ENCODE data around the gene GAREM2. TPM values are rescaled to one million over a fixed set of nuclear protein-coding genes. Genes with fewer than 3 reads are reported as not detected.

GAREM2 gene
- total and polyA plus RNA-seq, 10 donors = 0.62 to 6.3 (median 1.9) TPM

- 85 to 100% (median 89%) methylated on average over 1 of the region's 1 CpG for WGBS, 5 donors
- Histone ChIP-seq H3K4me1 (no peaks in the 10 kb centered on the region), H3K4me3 (no peak overlapping the region), H3K36me3 (peaks cover 6 to 100% (median 84%) of the 10 kb centered on the region in 6 donors), H3K27me3 (replicated peaks in 1 of 7) (no peaks in the 10 kb centered on the region), H3K9me3 (peaks cover 0 to 7% (median 0%) of the 10 kb centered on the region in 8 donors), H3K27ac (no peak overlapping the region)
- DNase-seq = no peak
- TF ChIP-seq POLR2AphosphoS5 (IDR thresholded peaks at IDR 0.05) = no peak
- no peak for TF ChIP-seq POLR2A (IDR thresholded peaks at IDR 0.05)
- TF ChIP-seq CTCF (IDR thresholded peaks at IDR 0.05 in 8 of 11, conservative IDR thresholded peaks at IDR 0.05 in 3 of 11) = no peak
- intact Hi-C loops (cut with DNase I; ENCODE audit: low total_unique reads) = no loop called here
Measured at GRCh38 chr2:26202981-26203490, 30.1 kb downstream of the GAREM2 start.

GRCh38 chr2:26203906-26204305, 31.0 kb downstream of the GAREM2 start:
- DNase-seq = no peak
- Histone ChIP-seq H3K27ac (no peak overlapping the region), H3K4me3 (no peak overlapping the region), H3K9me3 (no peaks in the 10 kb centered on the region), H3K27me3 (replicated peaks in 1 of 7) (no peaks in the 10 kb centered on the region), H3K36me3 (peaks cover 12 to 100% (median 84%) of the 10 kb centered on the region in 6 donors), H3K4me1 (no peaks in the 10 kb centered on the region)
- intact Hi-C loops (cut with DNase I; ENCODE audit: low total_unique reads) = no loop called here
- no peak for TF ChIP-seq POLR2AphosphoS5 (IDR thresholded peaks at IDR 0.05)
- TF ChIP-seq POLR2A (IDR thresholded peaks at IDR 0.05) = no peak
- no peak for TF ChIP-seq CTCF (IDR thresholded peaks at IDR 0.05 in 8 of 11, conservative IDR thresholded peaks at IDR 0.05 in 3 of 11)
- WGBS, 5 donors = 91 to 98% (median 95%) methylated on average over 7 of the region's 7 CpGs

GRCh38 chr2:26212011-26212410, 39.1 kb downstream of the GAREM2 start:
- DNase-seq = no peak
- no peak for TF ChIP-seq POLR2A (IDR thresholded peaks at IDR 0.05)
- no peak for TF ChIP-seq CTCF (IDR thresholded peaks at IDR 0.05 in 8 of 11, conservative IDR thresholded peaks at IDR 0.05 in 3 of 11)
- no peak for TF ChIP-seq POLR2AphosphoS5 (IDR thresholded peaks at IDR 0.05)
- Histone ChIP-seq H3K4me3 (no peak overlapping the region), H3K27ac (no peak overlapping the region), H3K4me1 (no peaks in the 10 kb centered on the region), H3K9me3 (no peaks in the 10 kb centered on the region), H3K36me3 (peaks cover 16 to 100% (median 83%) of the 10 kb centered on the region in 6 donors), H3K27me3 (replicated peaks in 1 of 7) (no peaks in the 10 kb centered on the region)
- 94 to 100% (median 97%) methylated on average over 5 of the region's 5 CpGs for WGBS, 5 donors
- intact Hi-C loops (cut with DNase I; ENCODE audit: low total_unique reads) = no loop called here

- H3K4me3 ChIP-seq = no peak overlapping the region
- 91 to 100% (median 93%) methylated on average over 1 of the region's 1 CpG for WGBS, 5 donors
- peaks cover 10 to 100% (median 75%) of the 10 kb centered on the region in 6 donors for H3K36me3 ChIP-seq
- TF ChIP-seq POLR2A (IDR thresholded peaks at IDR 0.05) = no peak
- no peak for TF ChIP-seq CTCF (IDR thresholded peaks at IDR 0.05 in 8 of 11, conservative IDR thresholded peaks at IDR 0.05 in 3 of 11)
- no peak for TF ChIP-seq POLR2AphosphoS5 (IDR thresholded peaks at IDR 0.05)
- H3K27ac ChIP-seq = no peak overlapping the region
- DNase-seq = no peak
- peaks cover 0 to 6% (median 0%) of the 10 kb centered on the region in 8 donors for H3K9me3 ChIP-seq
- no peaks in the 10 kb centered on the region for H3K4me1 ChIP-seq
- intact Hi-C loops (cut with DNase I; ENCODE audit: low total_unique reads) = no loop called here
- no peaks in the 10 kb centered on the region for H3K27me3 ChIP-seq (replicated peaks in 1 of 7)
Measured at GRCh38 chr2:26214759-26215158, 41.9 kb downstream of the GAREM2 start.
